IPS-15b (cell line): ENCODE results near the gene SPHK1.

Experiments used
- H3K27me3 ChIP-seq: one replicate; pipeline ENCODE4 v1.6.1; 2013; ENCODE audit warnings: low read length; ENCODE audit not compliant: control insufficient read depth, insufficient read depth
- H3K36me3 ChIP-seq: one replicate; pipeline ENCODE4 v1.6.1; 2013; ENCODE audit warnings: low read length; ENCODE audit not compliant: control insufficient read depth, insufficient read depth
- H3K4me1 ChIP-seq: one replicate; pipeline ENCODE4 v1.6.1; 2013; ENCODE audit warnings: mild to moderate bottlenecking, low read length; ENCODE audit not compliant: control insufficient read depth, insufficient read depth
- H3K4me3 ChIP-seq: one replicate; pipeline ENCODE4 v1.5.1; 2013; ENCODE audit warnings: low read depth, low read length
- H3K9ac ChIP-seq: one replicate; pipeline ENCODE4 v1.6.1; 2013; ENCODE audit warnings: low read depth, mild to moderate bottlenecking, low read length
- H3K9me3 ChIP-seq: one replicate; pipeline ENCODE4 v1.6.1; 2013; ENCODE audit warnings: mild to moderate bottlenecking, low read length; ENCODE audit not compliant: control insufficient read depth, insufficient read depth

SPHK1 gene

GRCh38 chr17:76405967-76406647 lies 21.7 kb downstream of the SPHK1 start:
- Histone ChIP-seq H3K9ac (no peak overlapping the region), H3K4me3 (no peak overlapping the region), H3K4me1 (no peaks in the 10 kb centered on the region), H3K9me3 (no peaks in the 10 kb centered on the region), H3K36me3 (peaks cover 34% of the 10 kb centered on the region), H3K27me3 (no peaks in the 10 kb centered on the region)

- H3K9me3 ChIP-seq = no peaks in the 10 kb centered on the region
- H3K4me1 ChIP-seq = no peaks in the 10 kb centered on the region
- H3K9ac ChIP-seq = no peak overlapping the region
- peaks cover 24% of the 10 kb centered on the region for H3K36me3 ChIP-seq
- H3K27me3 ChIP-seq = no peaks in the 10 kb centered on the region
- no peak overlapping the region for H3K4me3 ChIP-seq
Measured at GRCh38 chr17:76407509-76407908, 23.1 kb downstream of the SPHK1 start.

GRCh38 chr17:76408037-76408849 lies 23.8 kb downstream of the SPHK1 start:
- no peak overlapping the region for H3K4me3 ChIP-seq
- H3K27me3 ChIP-seq = no peaks in the 10 kb centered on the region
- no peak overlapping the region for H3K9ac ChIP-seq
- H3K9me3 ChIP-seq = no peaks in the 10 kb centered on the region
- no peaks in the 10 kb centered on the region for H3K4me1 ChIP-seq
- H3K36me3 ChIP-seq = peaks cover 20% of the 10 kb centered on the region

- Histone ChIP-seq H3K36me3 (peaks cover 12% of the 10 kb centered on the region), H3K9ac (no peak overlapping the region), H3K9me3 (no peaks in the 10 kb centered on the region), H3K4me1 (peaks cover 2% of the 10 kb centered on the region), H3K27me3 (no peaks in the 10 kb centered on the region), H3K4me3 (no peak overlapping the region)
Measured at GRCh38 chr17:76410328-76410965, 26.0 kb downstream of the SPHK1 start.

- peaks cover 11% of the 10 kb centered on the region for H3K36me3 ChIP-seq
- H3K27me3 ChIP-seq = no peaks in the 10 kb centered on the region
- H3K4me1 ChIP-seq = peaks cover 2% of the 10 kb centered on the region
- no peak overlapping the region for H3K9ac ChIP-seq
- H3K9me3 ChIP-seq = no peaks in the 10 kb centered on the region
- H3K4me3 ChIP-seq = no peak overlapping the region
Measured at GRCh38 chr17:76411247-76411646, 26.8 kb downstream of the SPHK1 start.

GRCh38 chr17:76414334-76415295 lies 30.2 kb downstream of the SPHK1 start:
- H3K36me3 ChIP-seq = peaks cover 18% of the 10 kb centered on the region

GRCh38 chr17:76415786-76416185 lies 31.4 kb downstream of the SPHK1 start:
- H3K27me3 ChIP-seq = no peaks in the 10 kb centered on the region
- H3K9me3 ChIP-seq = no peaks in the 10 kb centered on the region
- H3K4me3 ChIP-seq = no peak overlapping the region
- H3K4me1 ChIP-seq = peaks cover 2% of the 10 kb centered on the region
- H3K36me3 ChIP-seq = peaks cover 15% of the 10 kb centered on the region
- no peak overlapping the region for H3K9ac ChIP-seq

More at GRCh38 chr17:76414334-76415295, 30.2 kb downstream of the SPHK1 start:
- peaks cover 2% of the 10 kb centered on the region for H3K4me1 ChIP-seq
- no peak overlapping the region for H3K9ac ChIP-seq
- no peak overlapping the region for H3K4me3 ChIP-seq
- H3K9me3 ChIP-seq = no peaks in the 10 kb centered on the region
- no peaks in the 10 kb centered on the region for H3K27me3 ChIP-seq

- Histone ChIP-seq H3K9ac (no peak overlapping the region), H3K27me3 (no peaks in the 10 kb centered on the region), H3K36me3 (peaks cover 14% of the 10 kb centered on the region), H3K4me3 (no peak overlapping the region), H3K9me3 (no peaks in the 10 kb centered on the region), H3K4me1 (peaks cover 2% of the 10 kb centered on the region)
Measured at GRCh38 chr17:76416457-76416856, 32.0 kb downstream of the SPHK1 start.

- no peaks in the 10 kb centered on the region for H3K27me3 ChIP-seq
- no peaks in the 10 kb centered on the region for H3K9me3 ChIP-seq
- H3K4me1 ChIP-seq = peaks cover 2% of the 10 kb centered on the region
- no peak overlapping the region for H3K4me3 ChIP-seq
- peaks cover 12% of the 10 kb centered on the region for H3K36me3 ChIP-seq
- H3K9ac ChIP-seq = no peak overlapping the region
Measured at GRCh38 chr17:76416899-76417298, 32.5 kb downstream of the SPHK1 start.

GRCh38 chr17:76417499-76418143 lies 33.2 kb downstream of the SPHK1 start:
- Histone ChIP-seq H3K27me3 (no peaks in the 10 kb centered on the region), H3K9me3 (no peaks in the 10 kb centered on the region), H3K4me1 (peaks cover 2% of the 10 kb centered on the region), H3K9ac (no peak overlapping the region), H3K36me3 (peaks cover 12% of the 10 kb centered on the region), H3K4me3 (no peak overlapping the region)
